ENCODE measurements around the gene TRIM38. TPM values are rescaled to one million over a fixed set of nuclear protein-coding genes. Genes with fewer than 3 reads are reported as not detected.
A peak's percentile ranks its signal among the peaks of the same experiment; 100 is the strongest.

Gene TRIM38
- total and polyA plus RNA-seq, 2 of the 13 experiments (the other 11 are each of a cell fraction or from before 2014, with no cell fraction given) = 2.5 to 3.1 TPM

GRCh38 chr6:26025894-26026832, 63.6 kb downstream of the TRIM38 start (continued):
- TF ChIP-seq, protein P1, sequence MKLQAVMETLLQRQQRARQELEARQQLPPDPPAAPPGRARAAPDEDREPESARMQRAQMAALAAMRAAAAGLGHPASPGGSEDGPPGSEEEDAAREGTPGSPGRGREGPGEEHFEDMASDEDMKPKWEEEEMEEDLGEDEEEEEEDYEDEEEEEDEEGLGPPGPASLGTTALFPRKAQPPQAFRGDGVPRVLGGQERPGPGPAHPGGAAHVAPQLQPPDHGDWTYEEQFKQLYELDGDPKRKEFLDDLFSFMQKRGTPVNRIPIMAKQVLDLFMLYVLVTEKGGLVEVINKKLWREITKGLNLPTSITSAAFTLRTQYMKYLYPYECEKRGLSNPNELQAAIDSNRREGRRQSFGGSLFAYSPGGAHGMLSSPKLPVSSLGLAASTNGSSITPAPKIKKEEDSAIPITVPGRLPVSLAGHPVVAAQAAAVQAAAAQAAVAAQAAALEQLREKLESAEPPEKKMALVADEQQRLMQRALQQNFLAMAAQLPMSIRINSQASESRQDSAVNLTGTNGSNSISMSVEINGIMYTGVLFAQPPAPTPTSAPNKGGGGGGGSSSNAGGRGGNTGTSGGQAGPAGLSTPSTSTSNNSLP (IDR thresholded peaks at IDR 0.05; ENCODE audit: low read depth, low read length) = peak; percentile 80; the same call in 1 of the 2 replicates
- TF ChIP-seq SOX6 (IDR thresholded peaks at IDR 0.05) = no peak
- no peak for TF ChIP-seq SOX6 (CRISPR knock-in tag; IDR thresholded peaks at IDR 0.05)
- no peak for TF ChIP-seq ZFP82 (CRISPR knock-in tag; IDR thresholded peaks at IDR 0.05; ENCODE audit: borderline replicate concordance)
- TF ChIP-seq SMARCE1 (IDR thresholded peaks at IDR 0.05; ENCODE audit: borderline replicate concordance) = no peak
- peak; percentile 24 for TF ChIP-seq TEAD3 (CRISPR knock-in tag; optimal IDR thresholded peaks at IDR 0.05; ENCODE audit: borderline replicate concordance)
- TF ChIP-seq HNF4A (CRISPR knock-in tag; IDR thresholded peaks at IDR 0.05) = no peak; the same call in 1 of the 2 replicates
- no peak for TF ChIP-seq SYNCRIP (IDR thresholded peaks at IDR 0.05; ENCODE audit: insufficient read depth, low read depth, low read length)
- TF ChIP-seq, protein P2, sequence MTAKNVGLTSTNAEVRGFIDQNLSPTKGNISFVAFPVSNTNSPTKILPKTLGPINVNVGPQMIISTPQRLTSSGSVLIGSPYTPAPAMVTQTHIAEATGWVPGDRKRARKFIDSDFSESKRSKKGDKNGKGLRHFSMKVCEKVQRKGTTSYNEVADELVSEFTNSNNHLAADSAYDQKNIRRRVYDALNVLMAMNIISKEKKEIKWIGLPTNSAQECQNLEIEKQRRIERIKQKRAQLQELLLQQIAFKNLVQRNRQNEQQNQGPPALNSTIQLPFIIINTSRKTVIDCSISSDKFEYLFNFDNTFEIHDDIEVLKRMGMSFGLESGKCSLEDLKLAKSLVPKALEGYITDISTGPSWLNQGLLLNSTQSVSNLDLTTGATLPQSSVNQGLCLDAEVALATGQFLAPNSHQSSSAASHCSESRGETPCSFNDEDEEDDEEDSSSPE (CRISPR knock-in tag; IDR thresholded peaks at IDR 0.05) = no peak
- TF ChIP-seq RFXAP (CRISPR knock-in tag; IDR thresholded peaks at IDR 0.05; ENCODE audit: borderline replicate concordance) = no peak
- no peak for TF ChIP-seq SRSF9 (IDR thresholded peaks at IDR 0.05; ENCODE audit: borderline replicate concordance, insufficient read depth, low read depth, low read length, poor library complexity, severe bottlenecking)
- TF ChIP-seq RFX5 (IDR thresholded peaks at IDR 0.05; ENCODE audit: low read depth, low read length) = peak; percentile 87
- no peak; the same call in 1 of the 2 replicates for TF ChIP-seq LRRFIP1 (CRISPR knock-in tag; conservative IDR thresholded peaks at IDR 0.05)
- no peak for TF ChIP-seq GFI1 (CRISPR knock-in tag; IDR thresholded peaks at IDR 0.05; ENCODE audit: borderline replicate concordance)
- no peak for TF ChIP-seq ZNF296 (CRISPR knock-in tag; conservative IDR thresholded peaks at IDR 0.05)
- TF ChIP-seq KLF15 (CRISPR knock-in tag; IDR thresholded peaks at IDR 0.05; ENCODE audit: borderline replicate concordance) = no peak
- TF ChIP-seq ZNF256 (CRISPR knock-in tag; conservative IDR thresholded peaks at IDR 0.05) = no peak
- TF ChIP-seq ZNF746 (CRISPR knock-in tag; IDR thresholded peaks at IDR 0.05) = no peak
- TF ChIP-seq CHD4 (IDR thresholded peaks at IDR 0.05; ENCODE audit: borderline replicate concordance, low read length) = no peak
- no peak for TF ChIP-seq ZNF589 (CRISPR knock-in tag; conservative IDR thresholded peaks at IDR 0.05)
- TF ChIP-seq SUZ12 (IDR thresholded peaks at IDR 0.05; ENCODE audit: low read depth, low read length) = no peak
